Fibroblast of villous mesenchyme (primary cell): ENCODE results near the gene PMS2. TPM values are rescaled to one million over a fixed set of nuclear protein-coding genes. Genes with fewer than 3 reads are reported as not detected.

Source experiments
- DNase-seq: peaks from one replicate; pipeline ENCODE4 v3.0.0-alpha.2; 2010; ENCODE audit warnings: low read depth
- H3K4me3 ChIP-seq: 2 replicates; pipeline ENCODE4 v1.5.1; 2011; ENCODE audit warnings: low read depth, mild to moderate bottlenecking, low read length
- total RNA-seq: library from RNA; depleted of rRNA; stranded (reverse); fragments of >200 nt; gene quantifications from 2 replicates; pipeline ENCODE4 v1.2.3, GENCODE V29; 2012
- TF ChIP-seq, protein P1 (sequence below): IDR thresholded peaks from 2 replicates; pipeline ENCODE4 v1.5.1; 2012; ENCODE audit warnings: low read depth, mild to moderate bottlenecking, low read length; ENCODE audit not compliant: insufficient read depth

Gene PMS2
- total RNA-seq, 1 donor, result 23.3 TPM

DNA sequence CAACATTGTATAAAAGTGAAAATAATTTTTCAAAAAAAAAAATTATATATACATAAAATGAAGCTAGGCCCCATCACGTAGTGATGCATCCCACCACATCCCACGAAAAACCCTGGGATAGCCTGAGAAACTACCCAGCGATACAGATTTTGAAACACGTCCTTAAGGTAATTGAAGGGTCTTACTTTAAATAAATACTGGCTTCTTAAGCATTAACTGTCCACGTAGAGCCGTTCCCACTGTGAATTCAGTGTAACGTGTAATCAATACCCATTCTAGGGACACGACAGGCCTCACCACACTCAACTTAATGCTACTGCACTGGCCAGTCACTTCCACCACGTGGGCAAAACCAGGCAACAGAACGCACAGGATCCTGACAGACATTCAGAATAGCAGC, 26.3 kb upstream of the PMS2 start:
- DNase-seq, result no peak
- TF ChIP-seq, protein P1, sequence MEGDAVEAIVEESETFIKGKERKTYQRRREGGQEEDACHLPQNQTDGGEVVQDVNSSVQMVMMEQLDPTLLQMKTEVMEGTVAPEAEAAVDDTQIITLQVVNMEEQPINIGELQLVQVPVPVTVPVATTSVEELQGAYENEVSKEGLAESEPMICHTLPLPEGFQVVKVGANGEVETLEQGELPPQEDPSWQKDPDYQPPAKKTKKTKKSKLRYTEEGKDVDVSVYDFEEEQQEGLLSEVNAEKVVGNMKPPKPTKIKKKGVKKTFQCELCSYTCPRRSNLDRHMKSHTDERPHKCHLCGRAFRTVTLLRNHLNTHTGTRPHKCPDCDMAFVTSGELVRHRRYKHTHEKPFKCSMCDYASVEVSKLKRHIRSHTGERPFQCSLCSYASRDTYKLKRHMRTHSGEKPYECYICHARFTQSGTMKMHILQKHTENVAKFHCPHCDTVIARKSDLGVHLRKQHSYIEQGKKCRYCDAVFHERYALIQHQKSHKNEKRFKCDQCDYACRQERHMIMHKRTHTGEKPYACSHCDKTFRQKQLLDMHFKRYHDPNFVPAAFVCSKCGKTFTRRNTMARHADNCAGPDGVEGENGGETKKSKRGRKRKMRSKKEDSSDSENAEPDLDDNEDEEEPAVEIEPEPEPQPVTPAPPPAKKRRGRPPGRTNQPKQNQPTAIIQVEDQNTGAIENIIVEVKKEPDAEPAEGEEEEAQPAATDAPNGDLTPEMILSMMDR, result no peak

GRCh38 chr7:6032641-6033040, 23.8 kb upstream of the PMS2 start:
- TF ChIP-seq, protein P1, result no peak
- H3K4me3 ChIP-seq, result no peak overlapping the region
- DNase-seq, result no peak

More for the DNA sequence above, 26.3 kb upstream of the PMS2 start:
- H3K4me3 ChIP-seq, result no peak overlapping the region

GRCh38 chr7:6032167-6032566, 23.3 kb upstream of the PMS2 start:
- no peak overlapping the region for H3K4me3 ChIP-seq

DNA sequence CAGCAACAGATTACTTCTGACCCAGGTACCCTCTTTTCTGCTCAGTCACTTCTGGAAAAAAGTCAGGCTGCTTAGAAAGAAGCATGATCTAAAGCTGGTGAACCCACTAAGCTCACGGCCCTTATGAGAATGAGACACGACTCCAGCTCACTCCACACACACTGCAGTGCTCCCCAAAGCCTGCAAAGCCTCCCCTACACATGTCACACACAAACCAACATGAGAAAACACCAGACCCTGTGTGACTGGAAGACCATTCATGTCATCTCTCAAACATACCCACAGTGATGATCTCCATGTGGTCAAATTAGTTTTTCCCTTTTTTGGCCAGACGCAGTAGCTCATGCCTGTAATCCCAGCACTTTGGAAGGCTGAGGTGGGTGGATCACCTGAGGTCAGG, 22.7 kb upstream of the PMS2 start:
- TF ChIP-seq, protein P1, result no peak
- DNase-seq, result no peak
- no peak overlapping the region for H3K4me3 ChIP-seq

More at GRCh38 chr7:6032167-6032566, 23.3 kb upstream of the PMS2 start:
- TF ChIP-seq, protein P1, result no peak
- no peak for DNase-seq

DNA sequence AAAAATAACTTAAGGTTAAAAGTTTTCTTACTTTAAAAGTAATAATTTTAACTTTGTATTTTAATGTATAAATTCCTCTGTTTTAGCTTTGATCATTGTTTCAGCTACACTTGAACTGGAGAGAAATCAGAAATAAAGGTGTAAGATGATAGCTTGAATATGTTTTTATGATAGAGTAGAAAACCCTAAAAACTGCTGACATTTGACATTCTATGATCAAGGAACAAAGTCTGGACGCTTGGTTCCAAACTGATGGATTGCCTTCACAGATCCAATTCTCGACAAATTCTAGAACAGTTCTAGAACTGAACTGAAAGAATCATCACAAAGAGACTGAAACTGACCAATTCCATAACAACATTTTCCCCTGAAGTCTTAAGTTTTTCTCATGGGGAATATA, 22.1 kb upstream of the PMS2 start, which contains the start of gene ANKRD61:
Gene ANKRD61 (plus strand): TSS at position 389 of the 400 bp plus-strand sequence. CDS start 0 bp downstream, at position 389.
- DNase-seq, result no peak
- H3K4me3 ChIP-seq, result no peak within 1 kb of the TSS
- TF ChIP-seq, protein P1, result no peak

DNA sequence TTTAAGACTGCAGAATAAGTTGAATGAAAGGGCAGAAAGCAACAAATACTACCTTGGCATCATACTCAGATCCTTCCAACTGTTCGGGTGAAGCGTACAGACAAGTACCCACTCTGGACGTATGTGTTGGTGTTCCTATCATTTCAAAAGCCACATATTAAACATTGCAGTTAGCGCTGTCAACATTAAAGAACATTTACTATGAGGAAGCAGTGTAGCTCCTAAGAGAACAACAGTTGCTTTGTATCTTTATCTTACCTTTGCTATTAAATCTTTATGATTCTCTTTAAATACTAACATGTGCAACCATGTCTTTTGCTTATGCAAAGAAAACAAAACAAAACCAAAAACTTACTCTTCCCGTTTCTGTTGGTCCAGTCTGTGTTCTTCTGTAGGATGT, 19.7 kb upstream of the PMS2 start:
- TF ChIP-seq, protein P1, result no peak
- H3K4me3 ChIP-seq, result no peak overlapping the region
- no peak for DNase-seq

- TF ChIP-seq, protein P1, result no peak
- no peak for DNase-seq
- H3K4me3 ChIP-seq, result no peak overlapping the region
Measured at GRCh38 chr7:6027806-6028365, 19.0 kb upstream of the PMS2 start.
